ENCODE data around the gene FAM193B.

The FAM193B gene

DNA sequence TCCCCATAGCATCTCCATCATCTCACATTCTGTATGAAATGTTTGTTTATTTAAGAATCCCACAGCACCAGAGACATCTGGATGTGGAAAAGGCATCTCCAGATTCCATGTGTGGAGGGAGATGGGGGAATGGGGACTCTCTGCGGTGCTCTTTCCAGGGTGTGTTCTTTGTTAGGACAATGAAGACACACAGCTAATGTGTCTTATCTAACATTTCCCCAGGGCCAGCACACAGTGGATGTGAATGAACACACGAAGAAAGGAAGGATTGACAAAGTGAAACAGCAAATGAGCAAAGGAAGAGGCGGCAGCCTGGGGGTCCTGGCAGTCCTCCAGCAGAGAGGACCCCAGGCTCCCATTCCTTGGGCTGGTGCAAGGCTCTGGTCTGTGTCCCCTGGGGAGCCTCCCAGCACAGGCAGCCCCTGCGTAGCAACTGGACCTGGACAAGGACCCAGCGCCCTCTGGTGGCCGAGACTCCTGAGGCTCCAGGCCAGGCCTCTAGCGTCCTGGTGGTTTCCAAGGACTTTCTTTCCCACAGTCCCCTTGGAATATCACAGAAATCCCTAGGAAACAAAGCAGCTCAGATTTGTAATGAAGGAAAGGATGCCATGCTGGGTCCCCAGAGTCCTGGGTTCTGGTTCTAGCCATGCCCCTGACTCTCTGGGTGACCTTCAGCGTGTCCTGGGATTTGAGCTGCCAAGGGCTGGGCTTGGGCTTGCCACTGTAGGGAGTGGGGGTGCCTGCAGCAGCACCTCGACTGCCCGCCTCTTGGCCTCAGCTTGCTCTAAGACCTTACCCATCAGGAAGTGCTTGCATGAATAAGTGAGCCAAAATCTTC, 53.5 kb downstream of the FAM193B start:
- peak; percentile 78 for DNase-seq (ENCODE audit: low spot score)

- DNase-seq (ENCODE audit: low spot score) = no peak
Observed at GRCh38 chr5:177499842-177500241, 54.5 kb downstream of the FAM193B start.

DNA sequence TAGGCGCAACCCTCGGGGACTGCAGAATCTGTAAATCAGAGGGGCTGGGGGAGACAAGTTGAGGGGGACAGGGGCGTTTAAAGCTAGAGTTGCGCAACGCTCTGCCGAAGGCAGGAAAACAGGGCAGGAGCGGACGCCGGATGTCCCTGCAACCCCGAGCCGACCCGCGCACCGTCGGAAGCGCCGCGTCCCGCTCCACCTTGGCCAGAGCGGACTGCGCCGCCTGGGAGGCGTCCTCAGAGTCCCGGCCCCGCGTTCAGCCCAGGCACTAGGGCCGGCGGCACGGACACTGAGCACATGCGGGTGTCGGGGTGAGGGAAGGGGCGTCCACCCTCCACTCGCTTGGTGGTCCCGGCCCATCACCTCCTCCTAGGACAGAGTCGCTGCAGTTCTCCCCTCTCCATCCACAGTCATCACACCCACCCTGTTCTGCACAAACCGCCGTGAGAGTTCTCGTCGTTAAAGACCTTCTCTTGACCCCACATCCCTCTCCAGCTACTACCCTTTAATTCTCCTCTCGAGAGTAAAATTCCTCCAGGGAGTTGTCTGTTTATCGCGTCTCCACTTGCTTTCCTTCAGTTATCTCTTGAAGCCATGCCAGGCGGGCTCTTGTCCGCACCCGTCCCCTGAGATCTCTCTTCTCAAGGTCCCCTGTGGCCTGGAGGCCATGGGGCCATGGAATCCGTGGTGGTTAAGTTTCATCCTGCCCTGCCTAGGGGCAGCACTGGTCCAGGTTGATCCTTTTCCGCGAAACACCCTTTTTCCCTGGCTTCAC, 56.2 kb downstream of the FAM193B start:
- DNase-seq (ENCODE audit: low spot score) = no peak

DNA sequence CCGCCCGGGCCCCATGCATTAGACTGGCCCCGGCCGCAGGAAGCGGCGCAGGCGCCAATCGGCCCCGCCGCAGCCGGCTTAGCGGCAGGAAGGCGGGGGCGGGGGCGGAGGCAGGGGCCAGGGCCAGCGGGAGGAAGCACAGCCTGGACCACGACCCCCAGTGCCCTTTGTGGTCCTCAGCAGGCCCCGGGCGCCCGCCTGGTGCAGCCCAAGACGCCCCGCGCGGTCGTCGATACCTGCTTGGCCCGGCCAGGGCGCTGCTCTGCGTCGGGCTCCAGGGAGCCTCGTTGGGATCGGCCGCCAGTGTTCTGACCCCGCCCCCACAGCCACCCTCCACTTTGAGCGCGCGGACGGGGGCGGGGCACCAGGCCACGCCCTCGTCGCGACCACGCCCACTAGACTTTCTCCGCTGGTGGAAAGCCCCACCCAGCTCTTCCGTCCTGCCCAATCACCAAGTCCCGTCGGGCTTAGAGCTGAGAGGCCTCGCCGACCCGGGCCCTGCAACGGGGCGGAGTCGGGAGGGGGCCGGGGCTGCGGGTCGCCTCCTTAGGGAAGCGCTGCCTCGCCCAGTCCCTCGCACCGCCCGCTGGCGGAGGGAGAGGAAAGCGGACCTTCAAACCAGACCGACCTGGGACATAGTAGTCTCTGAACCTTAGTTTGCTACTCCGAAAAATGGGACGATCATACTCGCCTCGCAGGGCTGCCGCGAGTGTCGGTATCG, 56.9 kb downstream of the FAM193B start, which contains the start of gene PDLIM7:
TSS of gene PDLIM7 (minus strand) at position 313 of the 721 bp plus-strand sequence. CDS start 1,092 bp downstream, outside the sequence.
- DNase-seq (ENCODE audit: low spot score) = peak; percentile 95

- DNase-seq (ENCODE audit: low spot score) = no peak
Observed at GRCh38 chr5:177496727-177497291, 57.6 kb downstream of the FAM193B start.

GRCh38 chr5:177496070-177496726, 58.2 kb downstream of the FAM193B start:
- no peak for DNase-seq (ENCODE audit: low spot score)

DNA sequence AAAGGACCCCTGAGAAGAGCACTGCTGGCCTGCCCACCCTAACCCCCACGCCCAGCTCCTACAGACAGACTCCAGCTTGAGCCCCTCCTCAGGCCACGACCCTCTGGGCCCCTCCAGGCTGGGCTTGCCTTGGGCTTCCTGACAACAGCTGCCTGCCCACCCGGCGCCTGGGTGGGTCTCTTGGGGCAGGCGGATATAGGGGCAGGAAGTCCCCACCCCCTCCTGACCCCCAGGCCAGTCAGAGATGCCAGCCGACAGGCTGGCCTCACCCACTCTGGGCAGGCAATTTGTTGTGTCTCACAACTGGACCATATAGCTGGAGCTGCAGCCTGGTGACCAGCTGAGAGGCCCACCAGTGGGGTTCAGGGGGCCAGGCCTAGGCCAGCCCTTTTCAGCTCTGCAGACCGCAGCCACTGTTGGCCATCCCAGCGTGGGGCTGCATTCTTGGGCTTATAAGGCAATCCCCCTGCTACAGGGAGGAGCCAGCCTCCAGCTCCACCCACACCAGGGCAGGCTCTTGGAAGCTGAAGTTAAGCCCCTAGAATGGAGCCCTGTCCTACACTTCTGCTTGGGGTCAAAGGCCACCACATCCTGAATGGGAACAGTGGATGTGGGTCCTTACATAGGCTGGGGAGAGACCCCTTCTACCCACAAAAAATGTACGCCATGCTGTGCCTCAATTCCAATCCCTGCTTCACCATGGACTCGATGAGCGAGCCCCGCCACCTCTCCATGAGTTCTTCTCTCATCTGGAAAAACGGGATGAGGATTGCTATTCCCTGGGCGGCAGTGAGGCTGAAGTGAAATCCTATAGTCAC, 58.9 kb downstream of the FAM193B start:
- peak; percentile 50 for DNase-seq (ENCODE audit: low spot score)

- peak; percentile 61 for DNase-seq (ENCODE audit: low spot score)
Observed at GRCh38 chr5:177494346-177495195, 59.8 kb downstream of the FAM193B start.

GRCh38 chr5:177493795-177494345, 60.5 kb downstream of the FAM193B start:
- DNase-seq (ENCODE audit: low spot score) = no peak

DNA sequence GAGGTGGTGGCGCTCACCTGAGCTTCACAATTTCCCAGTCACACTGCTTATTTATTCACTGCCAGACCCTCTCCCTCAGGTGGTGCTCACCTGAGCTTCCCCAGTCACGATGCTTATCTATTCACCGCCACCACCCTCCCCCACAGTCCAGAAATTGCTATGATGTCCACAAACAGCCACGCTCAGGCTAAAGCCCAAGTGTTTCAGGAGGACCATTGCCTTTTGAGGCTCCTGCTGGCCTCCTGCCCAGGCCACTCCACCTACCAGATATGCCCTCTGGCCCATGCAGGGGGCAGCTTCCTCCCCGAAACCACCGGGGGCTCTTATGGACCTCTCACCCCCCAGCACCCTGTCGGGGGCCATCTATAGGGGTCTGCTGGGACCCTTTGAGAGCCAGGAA, 61.5 kb downstream of the FAM193B start:
- DNase-seq (ENCODE audit: low spot score) = no peak

- no peak for DNase-seq (ENCODE audit: low spot score)
Observed at GRCh38 chr5:177491983-177492746, 62.2 kb downstream of the FAM193B start.

DNA sequence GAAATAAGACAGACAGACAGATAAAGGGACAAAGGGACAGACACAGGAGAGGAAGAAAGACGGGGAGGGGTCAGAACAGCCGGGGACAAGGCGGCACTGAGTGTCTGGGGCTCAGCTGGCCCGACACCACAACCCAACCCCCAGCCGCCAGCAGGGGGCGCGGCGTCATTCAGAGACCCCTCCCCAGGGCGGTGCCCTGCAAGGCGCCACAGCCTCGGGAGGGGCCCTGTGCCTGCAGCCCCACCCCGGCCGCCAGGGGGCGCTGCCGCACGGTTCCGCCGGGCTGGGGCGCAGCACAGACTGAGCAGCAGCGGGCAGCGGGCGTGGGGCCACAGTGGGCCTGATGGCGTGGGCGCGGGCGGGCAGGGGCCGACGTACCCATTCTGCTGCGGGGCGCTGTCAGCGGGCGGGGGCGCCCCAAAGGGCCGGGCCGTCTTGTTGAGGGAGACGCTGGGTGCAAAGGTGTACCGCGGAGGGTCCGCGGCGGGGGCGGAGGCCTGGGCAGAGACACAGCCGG, 62.9 kb downstream of the FAM193B start:
- DNase-seq (ENCODE audit: low spot score) = peak; percentile 76

DNA sequence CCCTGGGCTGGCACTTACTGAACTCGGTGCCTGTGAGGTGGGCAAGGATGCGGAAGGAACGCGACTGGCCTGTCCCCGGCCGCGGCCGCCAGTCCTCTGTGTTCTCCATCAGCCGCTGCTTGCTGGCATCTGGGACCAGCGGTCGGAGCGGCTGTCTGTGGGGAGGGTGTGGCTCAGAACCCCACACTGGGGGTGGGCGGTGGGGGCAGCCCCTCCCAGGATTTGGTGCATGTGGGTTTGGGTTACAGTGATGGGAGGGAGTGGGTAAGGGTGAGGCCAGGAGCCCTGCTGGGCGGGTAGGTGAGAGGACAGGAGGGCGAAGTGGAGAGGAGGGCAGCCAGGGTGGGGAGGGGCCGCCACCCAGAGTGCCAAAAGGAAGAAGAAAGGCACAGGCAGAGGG, 63.4 kb downstream of the FAM193B start:
- no peak for DNase-seq (ENCODE audit: low spot score)

GRCh38 chr5:177490311-177490991, 63.9 kb downstream of the FAM193B start:
- DNase-seq (ENCODE audit: low spot score) = no peak

DNA sequence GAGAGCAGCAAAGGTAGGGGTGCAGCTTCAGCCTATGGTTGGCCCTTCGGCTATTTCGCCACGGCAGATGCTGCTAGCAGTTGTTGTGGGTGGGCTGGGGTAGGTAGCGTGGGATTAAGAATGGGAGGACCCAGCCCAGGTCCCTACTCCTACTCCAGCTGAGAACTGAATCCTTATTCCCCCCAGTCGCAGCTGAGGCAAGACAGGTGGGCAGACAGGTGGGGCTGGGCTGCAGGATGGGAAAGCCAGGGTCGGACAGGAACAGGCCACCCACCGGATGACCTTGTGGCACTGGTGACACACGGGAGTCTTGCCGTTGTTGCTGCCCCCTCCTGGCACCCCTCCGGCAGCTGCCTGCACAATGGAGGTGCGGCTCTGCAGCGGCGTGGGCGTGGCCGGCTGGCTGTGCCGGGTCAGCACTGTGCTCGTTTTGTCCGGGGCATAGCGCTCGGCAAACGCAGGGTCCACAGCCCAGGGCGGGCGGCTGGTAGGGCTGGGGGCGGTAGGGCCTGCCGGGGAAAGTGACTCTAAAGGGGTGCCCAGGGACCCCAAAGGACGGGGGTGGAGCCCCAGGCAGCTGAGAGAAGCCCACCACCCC, 65.1 kb downstream of the FAM193B start:
- peak; percentile 60 for DNase-seq (ENCODE audit: low spot score)

DNA sequence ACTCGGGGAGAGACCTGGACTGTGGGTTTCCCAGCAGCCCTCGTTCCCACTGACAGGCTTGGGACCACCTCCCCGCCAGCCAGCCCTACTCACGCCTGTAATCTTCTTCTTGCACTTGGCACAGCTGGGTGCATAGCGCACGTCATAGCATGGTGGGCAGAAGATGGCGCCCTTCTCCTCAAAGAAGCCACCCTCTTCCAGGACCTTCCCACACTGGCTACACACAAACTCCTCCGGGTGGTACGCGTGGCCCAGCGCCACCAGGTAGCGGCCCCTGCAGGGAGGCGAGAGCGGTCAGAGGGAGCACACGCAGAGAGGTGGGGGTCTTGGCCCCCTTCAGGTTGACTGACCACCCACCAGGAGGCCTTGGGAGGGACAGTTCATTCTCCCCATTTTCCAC, 66.4 kb downstream of the FAM193B start:
- DNase-seq (ENCODE audit: low spot score) = no peak

DNA sequence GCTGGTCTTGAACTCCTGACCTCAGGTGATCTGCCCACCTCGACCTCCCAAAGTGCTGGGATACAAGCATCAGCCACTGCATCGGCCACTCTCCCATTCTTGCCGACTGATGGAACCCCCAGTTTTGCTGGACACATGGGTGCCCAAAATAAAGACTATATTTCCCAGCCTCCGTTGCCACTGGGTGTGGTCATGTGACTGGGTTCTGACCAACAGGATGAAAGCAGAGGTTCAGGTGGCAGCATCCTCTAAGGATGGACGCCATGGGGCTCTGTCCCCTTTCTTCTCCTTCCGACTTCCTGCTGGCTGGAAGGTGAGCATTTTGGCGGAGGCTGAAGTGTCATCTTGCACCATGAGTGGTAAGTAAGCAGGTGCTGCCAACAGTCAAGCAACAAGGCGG, 67.2 kb downstream of the FAM193B start:
- no peak for DNase-seq (ENCODE audit: low spot score)

All from NAMALWA (cell line).